ENCODE data around the gene TMEM222.
"Not testable (repeated sequence)": the region's sequence is repeated elsewhere in the genome, so short reads cannot be mapped to it uniquely, and the experiment has no call there.

Gene TMEM222, protein sequence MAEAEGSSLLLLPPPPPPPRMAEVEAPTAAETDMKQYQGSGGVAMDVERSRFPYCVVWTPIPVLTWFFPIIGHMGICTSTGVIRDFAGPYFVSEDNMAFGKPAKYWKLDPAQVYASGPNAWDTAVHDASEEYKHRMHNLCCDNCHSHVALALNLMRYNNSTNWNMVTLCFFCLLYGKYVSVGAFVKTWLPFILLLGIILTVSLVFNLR

DNA sequence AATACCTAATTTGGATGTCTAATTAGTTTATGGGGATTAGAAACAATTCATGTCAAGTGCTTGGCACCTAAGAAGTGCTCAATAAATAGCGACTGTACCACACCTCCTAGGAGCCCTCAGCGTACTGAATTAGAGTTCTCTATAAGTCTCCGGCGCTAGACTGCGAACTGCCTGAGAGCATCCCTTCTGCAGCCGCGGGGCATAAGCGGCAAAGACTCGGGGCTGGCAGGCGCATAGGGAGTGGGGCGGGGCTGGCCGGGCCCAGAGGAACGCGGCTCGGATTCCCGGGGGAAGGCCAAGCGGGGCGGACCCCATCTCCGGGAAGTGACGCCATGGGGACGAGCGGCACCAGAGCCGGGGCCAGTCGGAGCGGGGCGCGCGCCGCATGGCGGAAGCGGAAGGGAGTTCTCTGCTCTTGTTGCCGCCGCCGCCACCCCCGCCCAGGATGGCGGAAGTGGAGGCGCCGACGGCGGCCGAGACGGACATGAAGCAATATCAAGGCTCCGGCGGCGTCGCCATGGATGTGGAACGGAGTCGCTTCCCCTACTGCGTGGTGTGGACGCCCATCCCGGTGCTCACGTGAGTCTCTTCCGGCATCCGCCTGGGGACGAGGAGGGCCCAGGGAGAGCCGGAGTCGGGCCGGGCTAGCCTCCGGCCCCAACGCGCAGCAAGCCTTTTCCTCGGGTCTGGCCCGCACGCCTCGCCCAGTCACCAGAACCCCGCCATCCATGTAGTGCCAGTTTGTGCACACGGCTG, at the start of gene TMEM222:
Gene TMEM222 (plus strand): TSS at position 351 of the 756 bp plus-strand sequence. CDS start 35 bp downstream, at position 386.
- peak; percentile 93 for DNase-seq (ENCODE audit: low spot score)

DNA sequence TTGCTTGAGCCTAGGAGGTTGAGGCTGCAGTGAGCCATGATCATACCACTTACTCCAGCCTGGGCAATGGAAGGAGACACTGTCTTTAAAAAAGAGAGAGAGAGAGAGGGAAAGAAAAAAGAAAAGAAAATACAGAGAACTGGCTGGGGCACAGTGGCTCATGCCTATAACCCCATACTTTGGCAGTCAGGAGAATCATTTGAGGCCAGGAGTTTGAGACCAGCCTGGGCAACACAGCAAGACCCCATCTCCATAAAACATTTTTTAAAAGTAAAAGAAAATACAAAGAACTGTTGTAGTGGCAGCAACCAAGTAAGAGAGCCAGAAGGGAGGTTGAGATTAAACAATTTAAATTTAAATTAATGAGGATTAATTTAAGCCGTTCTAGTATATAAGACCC, 47.8 kb upstream of the TMEM222 start:
- no peak for DNase-seq (ENCODE audit: low spot score)

DNA sequence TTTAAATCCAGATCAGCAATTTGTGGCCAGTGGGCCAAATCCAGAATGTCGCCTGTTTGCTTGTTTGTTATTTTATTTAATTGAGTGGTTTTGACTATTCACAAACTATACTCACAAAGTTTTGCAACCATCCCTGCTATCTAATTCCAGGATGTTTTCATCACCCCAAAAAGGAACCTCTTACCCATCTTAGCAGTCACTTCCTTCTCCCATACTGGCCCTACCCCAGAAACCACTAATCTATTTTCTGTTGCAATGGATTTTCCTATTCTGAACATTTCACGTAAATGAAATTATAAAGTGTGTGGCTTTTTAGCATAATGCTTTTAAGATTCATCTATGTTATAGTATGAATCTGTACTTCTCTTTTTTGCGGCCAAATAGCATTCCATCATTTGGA, 46.3 kb upstream of the TMEM222 start:
- DNase-seq (ENCODE audit: low spot score), result no peak

DNA sequence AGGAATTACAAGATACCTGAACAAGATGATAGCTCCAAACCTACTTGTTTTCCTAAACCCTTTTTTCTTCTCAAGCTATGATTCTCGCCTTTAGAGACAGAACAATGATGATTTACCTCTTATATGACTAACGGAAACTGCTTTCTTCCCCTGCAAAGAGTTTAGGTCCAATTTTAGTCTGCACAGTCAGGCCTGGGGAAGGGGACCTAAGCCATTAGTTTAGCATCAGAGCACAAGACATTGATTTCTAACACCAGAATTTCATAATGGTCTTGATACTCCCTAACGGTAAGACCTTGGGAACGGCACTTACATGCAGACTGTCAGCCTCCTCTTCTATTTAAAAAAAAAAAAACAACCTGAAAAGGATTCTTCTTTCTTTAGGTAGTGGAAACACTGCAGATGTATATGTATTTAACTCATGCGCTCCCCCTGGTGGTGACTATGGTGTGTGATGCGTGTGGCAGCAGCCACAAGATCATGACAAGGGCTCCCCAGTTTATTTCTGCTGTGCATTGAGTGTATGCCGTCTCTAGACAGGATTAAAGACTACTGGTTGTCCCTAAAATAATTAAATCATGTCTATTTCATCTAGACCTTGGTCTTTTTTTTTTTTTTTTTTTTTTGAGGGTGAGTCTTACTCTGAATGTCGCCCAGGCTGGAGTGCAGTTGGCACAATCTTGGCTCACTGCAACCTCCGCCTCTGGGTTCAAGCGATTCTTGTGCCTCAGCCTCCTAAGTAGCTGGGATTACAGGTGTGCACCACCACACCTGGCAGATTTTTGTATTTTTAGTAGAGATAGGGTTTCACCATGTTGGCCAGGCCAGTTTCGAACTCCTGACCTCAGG, 37.3 kb upstream of the TMEM222 start:
- peak; percentile 86 for DNase-seq (ENCODE audit: low spot score)

DNA sequence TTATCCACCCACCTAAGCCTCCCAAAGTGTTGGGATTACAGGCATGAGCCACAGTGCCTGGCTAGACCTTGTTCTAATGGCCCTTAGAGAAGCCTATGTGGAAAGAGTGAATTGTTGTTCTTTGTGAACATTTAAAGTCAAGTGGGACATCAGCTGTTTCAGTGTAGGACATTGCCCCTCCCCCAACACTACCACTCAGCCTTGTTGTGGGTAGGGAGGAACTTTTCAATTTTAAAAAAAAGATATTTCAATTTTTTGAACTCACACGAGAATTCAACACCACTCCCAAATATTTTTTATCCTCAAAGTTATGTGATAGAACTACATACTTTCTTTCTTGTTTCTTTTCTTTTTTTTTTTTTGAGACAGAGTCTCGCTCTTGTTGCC, 36.7 kb upstream of the TMEM222 start:
- DNase-seq (ENCODE audit: low spot score), result no peak

DNA sequence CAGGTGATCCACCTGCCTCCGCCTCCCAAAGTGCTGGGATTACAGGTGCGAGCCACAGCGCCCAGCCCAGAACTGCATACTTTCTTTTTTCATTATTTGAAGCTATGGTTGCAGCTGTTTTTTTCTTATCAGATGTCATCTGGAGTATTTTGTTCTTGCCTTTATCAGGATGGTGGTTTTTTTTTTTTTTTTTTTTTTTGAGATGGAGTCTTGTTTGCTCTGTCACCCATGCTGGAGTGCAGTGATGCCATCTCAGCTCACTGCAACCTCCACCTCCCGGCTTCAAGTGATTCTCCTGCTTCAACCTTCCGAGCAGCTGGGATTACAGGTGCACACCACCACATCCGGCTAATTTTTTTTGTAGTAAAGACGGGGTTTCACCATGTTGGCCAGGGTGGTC, 36.1 kb upstream of the TMEM222 start:
- DNase-seq (ENCODE audit: low spot score), result not testable (repeated sequence)

DNA sequence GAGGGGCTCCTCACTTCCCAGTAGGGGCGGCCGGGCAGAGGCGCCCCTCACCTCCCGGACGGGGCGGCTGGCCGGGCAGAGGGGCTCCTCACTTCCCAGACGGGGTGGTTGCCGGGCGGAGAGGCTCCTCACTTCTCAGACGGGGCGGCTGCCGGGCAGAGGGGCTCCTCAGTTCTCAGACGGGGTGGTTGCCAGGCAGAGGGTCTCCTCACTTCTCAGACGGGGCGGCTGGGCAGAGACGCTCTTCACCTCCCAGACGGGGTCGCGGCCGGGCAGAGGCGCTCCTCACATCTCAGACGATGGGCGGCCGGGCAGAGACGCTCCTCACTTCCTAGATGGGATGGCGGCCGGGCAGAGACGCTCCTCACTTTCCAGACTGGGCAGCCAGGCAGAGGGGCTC, 32.8 kb upstream of the TMEM222 start:
- not testable (repeated sequence) for DNase-seq (ENCODE audit: low spot score)

DNA sequence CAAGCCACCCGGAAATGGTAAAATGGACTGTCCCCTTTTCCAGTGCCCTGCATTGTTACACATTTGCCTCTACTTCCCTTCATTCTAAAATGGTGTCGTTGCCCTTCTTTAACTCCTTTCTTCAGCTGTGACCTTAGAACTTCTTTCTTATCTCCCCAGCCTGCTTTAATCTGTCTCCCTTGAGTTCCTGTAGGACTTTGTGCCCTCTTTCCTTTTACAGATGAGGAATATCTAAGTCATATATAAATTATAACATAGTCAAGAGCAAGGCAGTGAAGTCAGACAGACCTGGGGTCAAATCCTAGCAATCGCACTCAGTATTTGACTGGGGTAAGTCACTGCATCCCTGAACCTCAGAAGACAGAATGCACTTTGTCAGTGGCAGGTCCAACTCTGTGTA, 31.4 kb upstream of the TMEM222 start:
- no peak for DNase-seq (ENCODE audit: low spot score)

DNA sequence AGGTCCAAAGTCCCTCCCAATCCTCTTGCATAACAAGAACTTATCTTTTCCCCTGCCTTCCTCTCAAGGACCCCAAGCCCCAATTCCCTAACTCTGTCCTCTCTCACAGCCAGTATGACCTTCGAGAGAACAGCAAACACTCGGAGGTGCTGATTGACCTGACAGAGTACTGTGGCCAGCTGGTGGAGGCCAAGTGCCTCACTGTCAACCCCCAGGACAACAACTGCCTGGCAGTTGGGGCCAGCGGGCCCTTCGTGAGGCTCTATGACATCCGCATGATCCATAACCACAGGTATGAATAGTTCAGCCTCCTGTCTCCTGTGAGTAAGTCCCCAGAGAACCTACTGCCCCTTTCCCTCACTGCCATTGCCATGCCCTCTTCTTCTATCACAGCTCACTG, 29.9 kb upstream of the TMEM222 start:
- no peak for DNase-seq (ENCODE audit: low spot score)

DNA sequence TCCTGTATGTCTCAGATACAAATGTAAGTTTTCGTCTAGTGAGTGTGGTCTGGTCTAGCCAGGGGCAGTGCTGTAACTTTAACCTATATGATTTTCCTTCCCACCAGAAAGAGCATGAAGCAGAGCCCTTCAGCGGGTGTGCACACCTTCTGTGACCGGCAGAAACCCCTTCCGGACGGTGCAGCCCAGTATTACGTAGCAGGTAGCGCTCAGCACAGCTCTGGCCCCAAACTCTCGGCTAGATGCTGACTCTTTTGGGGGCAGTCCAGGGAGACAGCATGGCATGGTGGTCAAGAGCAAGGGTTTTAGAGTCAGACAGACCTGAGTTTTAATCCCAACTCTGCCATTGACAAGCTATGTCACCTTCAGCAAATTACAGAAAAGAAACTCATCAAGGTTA, 28.0 kb upstream of the TMEM222 start:
- no peak for DNase-seq (ENCODE audit: low spot score)

DNA sequence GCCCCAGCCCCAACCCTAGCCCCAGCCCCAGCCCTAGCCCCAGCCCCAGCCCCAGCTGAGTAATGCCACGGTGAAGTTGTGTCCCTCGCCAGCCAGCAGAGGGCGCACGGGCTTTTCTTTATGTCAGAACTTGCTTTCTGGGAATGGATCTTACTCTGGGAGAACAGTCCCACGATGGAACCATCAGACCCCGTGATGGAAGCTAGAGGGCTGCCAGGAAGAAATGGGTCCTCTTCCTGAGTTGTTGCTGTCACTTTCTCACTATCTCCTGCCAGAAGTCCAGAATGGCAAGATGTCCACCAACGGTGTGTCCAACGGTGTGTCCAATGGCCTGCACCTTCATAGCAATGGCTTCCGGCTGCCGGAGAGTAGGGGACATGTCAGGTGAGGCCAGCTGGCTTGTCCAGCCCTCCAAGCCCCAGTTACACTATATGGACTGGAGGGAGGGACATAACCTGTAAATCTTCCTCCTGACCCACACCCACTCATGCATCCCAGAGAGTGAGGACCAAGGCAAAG, 25.1 kb upstream of the TMEM222 start:
- DNase-seq (ENCODE audit: low spot score), result peak; percentile 72

DNA sequence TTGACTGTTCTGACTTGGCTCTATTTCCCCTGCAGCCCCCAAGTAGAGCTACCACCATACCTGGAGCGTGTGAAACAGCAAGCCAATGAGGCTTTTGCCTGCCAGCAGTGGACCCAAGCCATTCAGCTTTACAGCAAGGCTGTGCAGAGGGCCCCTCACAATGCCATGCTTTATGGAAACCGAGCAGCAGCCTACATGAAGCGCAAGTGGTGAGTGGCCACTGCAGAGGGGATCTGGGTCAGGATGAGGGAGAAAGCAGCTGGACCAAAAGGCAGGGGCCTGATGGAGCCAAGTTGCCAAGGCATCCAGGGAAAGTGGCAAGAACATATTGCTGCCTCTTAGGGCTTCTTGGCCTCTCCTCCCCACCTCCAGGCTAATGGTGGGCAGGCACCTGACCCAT, 24.1 kb upstream of the TMEM222 start:
- DNase-seq (ENCODE audit: low spot score), result no peak

DNA sequence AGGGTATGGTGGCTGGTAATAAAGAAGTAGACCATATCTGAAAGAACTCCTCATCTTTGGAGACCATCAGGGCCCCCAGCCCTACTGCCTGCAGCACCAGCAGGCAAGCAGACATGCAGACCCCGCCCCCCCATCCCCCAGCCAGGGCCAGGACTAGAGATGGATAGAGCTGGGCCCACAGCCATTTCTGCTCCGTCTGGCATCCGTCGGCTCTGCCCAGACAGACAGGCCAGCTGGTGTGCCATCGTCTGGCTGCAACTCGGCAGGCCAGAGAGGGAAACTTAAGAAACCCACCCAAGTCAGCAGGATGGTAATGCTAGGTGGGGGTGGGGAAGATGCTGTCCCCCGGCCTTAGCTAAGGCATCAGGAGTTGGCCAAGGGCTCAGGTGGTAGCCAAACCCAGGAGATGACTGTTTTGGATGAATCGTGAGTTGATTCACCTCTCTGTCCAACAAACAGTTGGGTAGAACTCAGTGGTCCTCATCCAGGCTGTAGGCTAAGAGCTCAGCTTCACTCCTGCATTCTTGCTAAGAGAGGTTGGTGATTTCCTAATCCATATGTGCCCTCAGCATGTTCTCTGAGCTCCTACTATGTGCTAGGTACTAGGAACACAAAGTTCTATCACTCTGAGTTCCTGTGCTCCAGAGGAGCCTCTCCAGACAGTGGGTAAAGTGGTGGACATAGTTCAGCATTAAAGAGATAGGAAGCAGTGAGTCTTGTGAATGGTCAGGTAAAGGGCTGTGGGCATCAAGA, 23.2 kb upstream of the TMEM222 start:
- DNase-seq (ENCODE audit: low spot score), result no peak

DNA sequence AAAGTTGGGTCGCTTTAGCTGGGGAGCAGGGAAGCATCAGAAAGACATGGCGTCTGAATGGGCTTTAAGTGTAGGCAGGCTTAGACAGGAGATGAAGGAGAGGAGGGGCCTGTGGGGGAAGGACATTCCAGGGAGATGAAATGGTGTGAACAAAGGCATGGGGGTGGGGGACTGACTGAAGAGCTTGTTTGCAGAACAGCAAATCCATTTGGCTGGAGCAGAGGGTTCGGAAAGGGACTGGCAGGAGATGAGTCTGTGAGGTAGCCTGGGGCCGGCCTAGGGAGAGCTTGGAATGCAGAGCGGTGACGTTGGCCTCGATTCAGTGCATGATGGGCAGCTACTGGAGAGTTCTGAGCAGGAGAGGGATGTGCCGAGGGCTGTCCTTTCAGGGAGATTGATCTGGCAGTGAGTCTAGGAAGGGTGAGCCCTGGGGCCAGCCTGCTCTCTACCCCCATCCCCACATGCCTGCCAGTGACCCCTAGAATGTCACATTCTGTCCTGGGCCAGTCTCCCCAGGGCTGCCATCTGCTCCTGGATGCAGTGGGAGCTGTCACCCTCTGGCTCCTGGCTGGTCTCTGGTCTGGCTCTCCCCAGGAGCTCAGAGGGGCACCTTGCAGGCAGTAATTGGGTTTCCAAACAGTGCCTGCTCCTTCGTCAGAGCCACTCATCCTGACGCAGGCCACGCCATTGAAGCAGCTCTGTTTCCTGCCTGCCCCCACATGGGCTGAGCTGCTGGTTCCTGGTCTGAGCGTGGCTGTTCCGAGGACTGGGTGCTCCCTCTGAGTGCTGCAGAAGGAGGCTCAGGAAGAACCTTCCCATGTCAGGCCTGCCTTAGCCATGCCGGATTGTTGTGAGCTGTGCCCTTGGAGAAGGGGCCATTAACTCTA, 22.3 kb upstream of the TMEM222 start:
- no peak for DNase-seq (ENCODE audit: low spot score)

DNA sequence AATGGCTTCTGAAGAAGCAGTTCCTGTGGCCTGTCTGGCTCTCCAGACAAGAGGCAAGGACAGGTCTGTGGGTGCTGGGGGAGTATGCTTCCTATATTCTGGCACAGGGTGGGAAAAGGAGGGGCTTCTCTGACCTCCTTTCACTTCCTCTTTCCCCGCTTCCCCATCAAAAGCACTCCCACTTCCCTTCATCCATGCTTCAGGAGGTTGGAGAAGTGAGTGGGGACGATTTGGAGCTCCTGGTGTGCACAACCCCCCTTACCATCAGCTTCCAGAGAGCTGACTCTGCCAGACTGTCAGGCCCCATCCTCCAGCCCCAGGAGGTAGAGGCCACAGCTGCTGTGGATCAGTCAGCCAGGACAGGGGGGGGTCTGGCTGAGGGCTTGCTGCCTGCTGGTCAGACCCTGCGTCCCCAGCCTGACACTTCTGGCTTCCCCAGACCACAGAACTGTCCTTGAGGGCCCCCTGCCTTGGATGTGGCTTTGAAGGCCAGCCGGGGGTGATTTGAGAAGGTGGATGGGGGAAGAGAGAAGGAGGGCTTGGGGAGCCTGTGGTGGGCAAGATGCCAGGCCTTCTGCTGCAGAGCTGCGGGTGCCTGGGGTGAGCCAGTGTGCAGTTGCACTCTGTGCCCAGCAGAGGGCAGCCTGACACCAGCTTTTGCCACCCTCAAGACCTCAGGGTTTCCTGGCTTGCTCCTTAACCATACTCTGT, 21.5 kb upstream of the TMEM222 start:
- DNase-seq (ENCODE audit: low spot score), result peak; percentile 88

DNA sequence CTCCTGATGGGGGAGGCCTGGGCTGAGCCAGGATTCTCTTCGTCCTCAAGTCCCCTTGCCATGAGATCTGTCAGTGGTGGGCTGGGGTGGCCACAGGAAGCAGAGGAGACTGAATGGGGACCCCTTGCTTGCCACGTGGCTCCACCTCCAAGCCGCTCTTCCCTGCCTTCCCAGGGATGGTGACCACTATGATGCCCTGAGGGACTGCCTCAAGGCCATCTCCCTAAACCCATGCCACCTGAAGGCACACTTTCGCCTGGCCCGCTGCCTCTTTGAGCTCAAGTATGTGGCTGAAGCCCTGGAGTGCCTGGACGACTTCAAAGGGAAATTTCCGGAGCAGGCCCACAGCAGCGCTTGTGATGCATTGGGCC, 20.9 kb upstream of the TMEM222 start:
- DNase-seq (ENCODE audit: low spot score), result no peak

DNA sequence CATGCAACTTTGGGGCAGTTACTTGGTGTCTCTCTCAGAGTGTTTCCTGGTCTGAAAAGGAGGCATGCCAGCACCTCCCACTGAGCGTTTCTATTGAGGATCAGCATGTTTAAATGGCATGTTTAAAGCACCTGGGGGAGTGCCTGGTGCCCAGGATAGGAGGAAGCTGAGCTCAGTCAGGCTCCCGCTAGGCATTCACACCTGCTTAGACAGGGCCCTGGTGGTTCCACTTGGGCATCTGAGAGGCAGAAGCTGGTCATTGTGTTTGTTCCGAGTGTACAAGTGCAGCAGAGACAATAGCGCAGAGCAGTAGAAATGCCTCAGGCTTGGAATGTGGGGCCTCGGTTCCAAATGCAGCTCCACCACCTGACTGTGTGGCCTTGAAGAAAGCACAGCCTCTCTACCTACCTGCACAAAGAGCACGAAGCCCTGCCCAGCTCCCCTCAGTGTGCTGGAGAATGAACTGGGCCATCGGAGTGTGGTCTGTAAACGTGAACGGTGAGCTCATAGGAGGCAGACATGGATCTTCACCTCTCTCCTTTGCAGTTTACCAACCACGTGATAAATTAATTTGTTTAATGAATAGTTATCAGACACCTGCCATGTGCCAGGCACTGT, 20.3 kb upstream of the TMEM222 start:
- DNase-seq (ENCODE audit: low spot score), result no peak

DNA sequence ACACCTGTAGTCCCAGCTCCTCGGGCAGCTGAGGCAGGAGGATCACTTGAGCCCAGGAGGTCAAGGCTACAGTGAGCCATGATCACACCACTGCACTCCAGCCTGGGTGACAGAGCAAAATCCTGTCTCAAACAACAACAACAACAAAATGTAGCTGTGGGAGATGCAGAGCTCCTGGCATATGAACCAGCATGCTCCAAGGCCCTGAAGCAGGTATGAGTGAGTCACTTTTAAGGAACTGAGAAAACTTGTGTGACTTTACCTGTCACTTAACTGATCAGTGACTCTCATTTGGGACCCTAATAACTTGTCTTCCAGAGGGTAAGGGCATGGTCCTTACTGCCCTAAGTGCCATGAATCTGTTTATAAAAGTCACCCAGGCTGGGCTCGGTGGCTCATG, 19.4 kb upstream of the TMEM222 start:
- no peak for DNase-seq (ENCODE audit: low spot score)

DNA sequence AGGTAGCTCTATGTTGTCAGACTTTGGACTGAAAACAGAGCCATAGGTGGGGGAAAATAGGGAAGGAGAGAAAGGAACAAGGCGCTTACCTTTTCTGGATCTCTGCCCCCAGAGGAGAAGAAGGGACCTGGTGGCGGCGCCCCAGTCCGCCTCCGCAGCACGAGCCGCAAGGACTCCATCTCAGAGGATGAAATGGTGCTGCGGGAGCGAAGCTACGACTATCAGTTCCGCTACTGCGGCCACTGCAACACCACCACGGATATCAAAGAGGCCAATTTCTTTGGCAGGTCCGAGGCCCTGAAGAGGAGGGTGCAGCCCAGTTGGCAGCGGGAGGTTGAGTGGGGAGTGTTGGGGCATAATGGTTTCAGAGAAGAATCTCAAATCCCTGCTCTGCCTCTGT, 18.5 kb upstream of the TMEM222 start:
- no peak for DNase-seq (ENCODE audit: low spot score)

DNA sequence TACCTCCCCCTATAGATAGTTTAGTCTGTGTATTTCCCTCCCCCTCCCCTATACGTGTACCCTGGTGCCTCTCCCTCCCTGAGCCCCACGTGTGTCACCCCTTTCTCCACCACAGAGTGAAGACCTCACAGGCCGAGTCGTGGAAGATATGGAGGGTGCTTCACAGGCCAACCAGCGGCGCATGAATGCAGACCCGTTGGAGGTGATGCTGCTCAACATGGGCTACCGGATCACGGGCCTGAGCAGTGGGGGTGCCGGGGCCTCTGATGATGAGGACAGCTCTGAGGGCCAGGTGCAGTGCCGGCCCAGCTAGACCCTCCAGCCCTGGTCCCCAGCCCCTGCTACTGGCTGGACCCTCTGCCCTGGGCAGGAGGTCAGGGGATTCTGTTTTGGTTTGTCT, 15.9 kb upstream of the TMEM222 start:
- DNase-seq (ENCODE audit: low spot score), result no peak

All from HuH-7.5 (cell line).